HG02938 (cell line): Measurements from ENCODE around the gene USP27X.

Experiments used
- ATAC-seq: cut with Tn5 transposase; IDR thresholded peaks from one replicate; pipeline ENCODE4 v1.9.1; 2021; ENCODE audit warnings: mild to moderate bottlenecking, moderate library complexity; ENCODE audit not compliant: unreplicated experiment

Gene USP27X

GRCh38 chrX:49880668-49881067, 1.4 kb downstream of the USP27X start:
- no peak for ATAC-seq

GRCh38 chrX:49884290-49884862, 5.1 kb downstream of the USP27X start:
- peak; percentile 65 for ATAC-seq

DNA sequence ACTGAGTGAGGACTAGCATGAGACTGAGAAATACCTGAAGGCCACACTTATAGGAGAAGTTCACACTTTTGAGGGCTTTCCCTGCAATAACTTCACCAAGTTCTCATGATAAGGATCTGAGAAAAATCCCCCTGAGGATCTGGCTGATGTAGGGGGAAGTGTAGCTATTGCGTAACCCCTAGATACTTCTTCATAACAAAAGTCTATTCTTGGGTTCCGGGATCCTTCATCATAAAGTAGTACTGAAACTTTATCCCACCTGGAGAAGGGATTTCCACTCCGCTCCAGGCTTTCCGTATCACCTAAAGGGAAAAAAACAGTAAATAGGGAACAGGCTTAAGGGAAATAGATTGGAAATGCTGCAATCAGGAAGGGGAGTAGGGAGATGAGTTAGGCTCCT, 13.3 kb downstream of the USP27X start:
- ATAC-seq = no peak

GRCh38 chrX:49896951-49897350, 17.7 kb downstream of the USP27X start:
- no peak for ATAC-seq

DNA sequence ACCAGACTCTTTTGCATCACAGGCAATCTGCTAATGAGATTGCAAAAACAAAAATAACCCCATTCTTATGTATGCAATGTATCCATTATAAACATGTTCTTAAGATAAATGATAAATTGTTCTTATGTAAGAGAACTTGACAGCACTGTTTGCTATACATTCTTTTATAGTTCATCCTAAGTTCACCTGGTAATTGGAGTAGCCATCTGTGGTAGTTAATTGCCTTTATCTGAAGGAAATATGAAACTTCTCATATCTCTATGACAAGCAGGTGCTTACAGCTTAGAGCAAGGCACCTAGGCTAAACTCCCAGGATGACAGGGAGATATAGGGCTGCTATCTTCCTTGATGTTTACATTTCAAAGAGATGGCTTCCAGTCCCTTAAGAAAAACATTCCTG, 21.8 kb downstream of the USP27X start:
- ATAC-seq = no peak

- peak; percentile 94 for ATAC-seq
These were observed 31.1 kb downstream of the USP27X start for GRCh38 chrX:49910344-49910743.

GRCh38 chrX:49912086-49912485, 32.8 kb downstream of the USP27X start:
- ATAC-seq = no peak

DNA sequence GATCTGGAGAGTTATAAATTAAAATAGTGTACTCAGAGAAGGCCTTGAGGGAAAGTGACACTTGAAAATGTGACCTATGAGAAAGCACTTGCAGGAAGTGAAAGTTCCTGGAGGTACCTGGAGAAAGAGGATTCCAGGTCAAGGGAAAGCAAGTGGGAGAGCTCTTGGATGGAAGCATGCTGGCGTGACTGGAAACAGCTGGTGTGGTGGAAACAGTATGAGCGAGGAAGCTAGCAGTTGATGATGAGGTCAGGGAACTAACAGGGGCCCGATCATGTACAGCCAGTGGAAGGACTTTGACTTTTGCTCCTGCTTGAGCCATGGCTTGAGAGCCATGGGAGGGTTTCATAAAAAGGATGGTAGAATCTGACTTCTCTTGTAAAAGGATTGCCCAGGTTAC, 33.6 kb downstream of the USP27X start:
- no peak for ATAC-seq

- no peak for ATAC-seq
These were observed 36.3 kb downstream of the USP27X start for GRCh38 chrX:49915361-49916222.

GRCh38 chrX:49919617-49920016, 40.3 kb downstream of the USP27X start:
- no peak for ATAC-seq

GRCh38 chrX:49921109-49921508, 41.8 kb downstream of the USP27X start:
- ATAC-seq = no peak

GRCh38 chrX:49922291-49923241, 43.3 kb downstream of the USP27X start, which contains the start of gene CLCN5:
CLCN5 (plus strand) TSS chrX:49922596; CDS start chrX:49925299, 2,703 bp downstream.
- peak; percentile 95 for ATAC-seq

- ATAC-seq = no peak
These were observed 45.9 kb downstream of the USP27X start for GRCh38 chrX:49925176-49925575.

GRCh38 chrX:49930039-49930438, 50.8 kb downstream of the USP27X start:
- ATAC-seq = no peak
